Retinal pigment epithelial cell (primary cell): ENCODE measurements around the gene MMP7.

Source experiments
- DNase-seq: peaks from one replicate; pipeline ENCODE4 v3.0.0-alpha.2; 2010; ENCODE audit warnings: low read depth
- H3K4me3 ChIP-seq: 2 replicates; pipeline ENCODE4 v1.5.1; 2011; ENCODE audit warnings: mild to moderate bottlenecking, low read length, control low read depth, moderate library complexity
- TF ChIP-seq, protein P1 (sequence below): conservative IDR thresholded peaks from 2 replicates; pipeline ENCODE4 v1.5.1; 2011; ENCODE audit warnings: low read depth, low read length, control low read depth, inconsistent platforms

MMP7 gene

DNA sequence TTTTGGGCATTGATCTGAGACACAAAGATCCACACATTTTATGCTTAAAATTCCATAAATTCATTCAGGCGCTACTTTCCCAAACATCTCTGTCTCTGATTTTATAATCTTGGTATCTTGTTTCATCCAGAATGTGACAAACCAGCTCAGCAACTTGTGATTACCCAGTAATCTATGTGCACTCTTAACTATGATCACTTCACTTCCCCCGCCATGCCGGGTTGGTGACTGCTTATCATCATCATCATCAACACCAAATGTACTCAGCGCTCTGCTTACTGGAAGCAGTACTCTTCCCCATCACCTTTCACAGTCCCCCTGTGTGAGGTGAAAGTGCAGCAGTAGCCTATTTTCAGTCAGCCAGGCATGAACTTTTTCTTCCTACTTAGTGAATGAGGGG lies 15.2 kb upstream of the MMP7 start:
- H3K4me3 ChIP-seq, result no peak overlapping the region
- TF ChIP-seq, protein P1, sequence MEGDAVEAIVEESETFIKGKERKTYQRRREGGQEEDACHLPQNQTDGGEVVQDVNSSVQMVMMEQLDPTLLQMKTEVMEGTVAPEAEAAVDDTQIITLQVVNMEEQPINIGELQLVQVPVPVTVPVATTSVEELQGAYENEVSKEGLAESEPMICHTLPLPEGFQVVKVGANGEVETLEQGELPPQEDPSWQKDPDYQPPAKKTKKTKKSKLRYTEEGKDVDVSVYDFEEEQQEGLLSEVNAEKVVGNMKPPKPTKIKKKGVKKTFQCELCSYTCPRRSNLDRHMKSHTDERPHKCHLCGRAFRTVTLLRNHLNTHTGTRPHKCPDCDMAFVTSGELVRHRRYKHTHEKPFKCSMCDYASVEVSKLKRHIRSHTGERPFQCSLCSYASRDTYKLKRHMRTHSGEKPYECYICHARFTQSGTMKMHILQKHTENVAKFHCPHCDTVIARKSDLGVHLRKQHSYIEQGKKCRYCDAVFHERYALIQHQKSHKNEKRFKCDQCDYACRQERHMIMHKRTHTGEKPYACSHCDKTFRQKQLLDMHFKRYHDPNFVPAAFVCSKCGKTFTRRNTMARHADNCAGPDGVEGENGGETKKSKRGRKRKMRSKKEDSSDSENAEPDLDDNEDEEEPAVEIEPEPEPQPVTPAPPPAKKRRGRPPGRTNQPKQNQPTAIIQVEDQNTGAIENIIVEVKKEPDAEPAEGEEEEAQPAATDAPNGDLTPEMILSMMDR, result no peak
- DNase-seq, result no peak

DNA sequence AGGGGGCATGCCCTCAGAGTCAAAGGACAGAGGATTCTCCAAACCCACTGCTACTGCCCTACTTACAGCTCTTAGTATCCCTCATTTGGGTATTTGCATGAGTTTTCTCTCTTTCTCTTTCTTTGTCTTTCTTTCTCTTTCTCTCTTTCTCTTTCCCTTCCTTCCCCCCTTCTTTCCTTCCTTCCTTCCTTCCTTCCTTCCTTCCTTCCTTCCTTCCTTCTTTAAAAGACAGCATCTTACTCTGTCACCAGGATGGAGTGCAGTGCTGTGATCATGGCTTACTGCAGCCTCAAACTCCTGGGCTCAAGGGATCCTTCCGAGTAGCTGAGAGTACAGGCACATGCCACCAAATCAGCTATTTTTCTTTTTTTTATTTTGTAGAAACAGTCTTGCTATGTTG lies 14.0 kb upstream of the MMP7 start:
- DNase-seq, result no peak
- no peak overlapping the region for H3K4me3 ChIP-seq
- TF ChIP-seq, protein P1, result no peak

DNA sequence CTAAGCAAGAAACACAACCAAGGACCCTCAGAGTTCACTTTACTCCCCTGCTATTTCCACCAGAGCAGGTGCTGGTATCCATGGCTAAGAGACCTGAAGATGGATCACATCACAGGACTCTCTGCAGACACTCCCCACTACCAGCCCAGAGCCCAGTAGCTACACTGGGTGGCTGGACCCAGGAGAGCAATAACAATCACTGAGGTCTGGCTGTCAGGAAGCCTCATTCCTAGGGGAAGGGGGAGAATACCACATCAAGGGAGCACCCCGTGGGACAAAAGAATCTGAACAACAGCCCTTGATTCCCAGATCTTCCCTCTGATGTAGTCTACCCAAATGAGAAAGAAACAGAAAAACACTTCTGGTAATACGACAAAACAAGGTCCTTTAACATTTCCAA lies 9.0 kb upstream of the MMP7 start:
- no peak for DNase-seq
- TF ChIP-seq, protein P1, result no peak

DNA sequence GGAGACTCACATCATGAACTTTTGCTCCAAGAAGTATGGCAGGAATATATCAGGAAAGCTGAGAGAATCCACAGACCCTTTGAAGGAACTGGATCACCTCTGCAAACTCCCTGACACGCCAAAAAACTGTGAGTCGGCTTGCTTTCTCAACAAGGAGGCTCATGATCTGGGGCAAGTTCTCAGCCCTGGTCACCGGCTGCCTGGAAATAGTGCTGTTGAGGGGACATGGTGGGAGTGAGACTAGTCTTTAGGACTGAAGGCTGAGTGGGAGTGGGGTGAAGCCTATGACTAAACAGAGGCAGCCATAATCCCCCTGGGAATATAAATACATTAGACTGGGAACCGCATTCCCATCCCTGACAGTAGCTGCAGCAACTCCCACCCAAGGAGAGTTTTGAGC lies 8.4 kb upstream of the MMP7 start:
- no peak for DNase-seq
- TF ChIP-seq, protein P1, result no peak
- H3K4me3 ChIP-seq, result no peak overlapping the region

More for the DNA sequence above, 9.0 kb upstream of the MMP7 start:
- H3K4me3 ChIP-seq, result no peak overlapping the region

DNA sequence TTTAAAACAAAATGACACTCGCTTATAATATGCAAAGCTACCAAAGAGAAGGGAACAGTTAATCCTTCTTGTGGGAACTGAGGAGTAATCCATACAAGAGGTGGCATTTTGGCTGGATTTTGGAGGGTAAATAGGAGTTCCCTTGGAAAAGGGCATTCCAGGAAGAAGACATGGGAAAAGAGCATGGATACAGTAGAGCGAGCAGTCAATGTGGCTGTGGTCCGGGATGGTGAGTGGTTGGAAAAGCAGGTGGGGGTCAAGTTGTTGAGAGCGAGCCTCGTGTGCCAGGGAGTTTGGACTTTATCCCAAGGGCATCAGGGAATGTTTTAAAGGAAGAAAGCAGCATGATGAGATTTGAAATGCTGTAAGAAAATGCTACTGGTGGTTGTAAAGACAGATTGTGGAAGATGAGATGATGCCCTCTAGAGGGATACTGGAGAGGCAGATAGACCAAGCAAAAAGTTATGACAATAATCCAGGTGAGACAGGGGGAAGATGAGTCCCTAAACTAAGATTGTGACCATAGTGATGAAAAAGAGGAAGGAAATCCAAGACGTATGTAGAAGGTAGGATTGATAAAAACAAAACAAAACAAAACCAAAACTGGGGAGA lies 3.8 kb upstream of the MMP7 start:
- TF ChIP-seq, protein P1, result peak; percentile 4
- H3K4me3 ChIP-seq, result no peak overlapping the region
- no peak for DNase-seq

DNA sequence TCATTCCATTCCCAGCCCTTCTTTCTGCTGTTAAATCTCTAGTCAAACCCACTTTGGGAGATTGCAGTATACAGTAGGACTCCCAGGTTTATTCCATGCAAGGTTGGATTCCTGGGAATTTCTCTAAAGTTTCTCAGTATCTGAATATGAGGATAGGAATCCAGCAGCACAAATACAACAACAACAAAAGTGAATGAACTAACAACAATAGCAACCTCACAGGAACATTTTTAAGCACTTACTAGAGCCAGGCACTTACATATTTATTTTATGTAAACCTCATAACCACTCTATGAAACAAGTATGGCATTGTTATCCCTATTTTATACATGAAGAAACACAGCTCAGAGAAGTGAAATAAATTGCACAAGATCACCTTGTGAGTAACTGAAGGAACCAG lies 1.9 kb downstream of the MMP7 start:
- no peak overlapping the region for H3K4me3 ChIP-seq
- DNase-seq, result no peak
- TF ChIP-seq, protein P1, result no peak

DNA sequence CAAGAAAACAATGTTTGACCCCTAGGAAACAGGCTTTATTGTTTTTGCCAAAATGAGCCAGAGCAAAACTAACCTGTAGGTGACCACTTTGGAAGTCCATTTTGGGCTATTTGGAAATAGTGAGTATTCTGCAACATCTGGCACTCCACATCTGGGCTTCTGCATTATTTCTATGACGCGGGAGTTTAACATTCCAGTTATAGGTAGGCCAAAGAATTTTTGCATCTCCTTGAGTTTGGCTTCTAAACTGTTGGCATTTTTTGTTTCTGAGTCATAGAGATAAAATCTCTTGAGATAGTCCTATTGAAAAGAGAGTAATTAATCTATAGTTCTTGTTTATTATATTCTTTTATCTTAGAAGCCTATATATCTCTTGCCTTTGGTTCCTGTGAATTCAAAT lies 2.9 kb downstream of the MMP7 start:
- no peak overlapping the region for H3K4me3 ChIP-seq
- DNase-seq, result no peak
- TF ChIP-seq, protein P1, result no peak
